Right ventricle myocardium superior (tissue), 1 donor: ENCODE data around the gene ARMH4. TPM values are rescaled to one million over a fixed set of nuclear protein-coding genes. Genes with fewer than 3 reads are reported as not detected.
A peak's percentile ranks its signal among the peaks of the same experiment; 100 is the strongest.

Source experiments
- ATAC-seq: fragments of 200-7000 bp; cut with Tn5 transposase; one replicate; pipeline ENCODE4 v1.9.1; 2020; ENCODE audit warnings: mild to moderate bottlenecking; ENCODE audit not compliant: poor library complexity
- DNase-seq: peaks from one replicate; pipeline ENCODE4 v3.0.0-alpha.2; 2020
- intact Hi-C: fragments of 100-400 bp; cut with DNase I; formaldehyde crosslinking; loops from one replicate; pipeline ENCODE4 v1.11.2; 2022
- total RNA-seq: library from RNA; stranded (reverse); fragmentation: NEBNext Ultra II Directional; extraction: Animal tissue kit (Norgen Biotek cat#: 25700); gene quantifications from one replicate; pipeline ENCODE4 v1.2.1, GENCODE V29; 2021
- donor health status: DM: no; HTN: yes; CAD: no; lungs with severe emphysema.

The ARMH4 gene
- total RNA-seq, 1 donor from 2014 or later = 6.2 TPM

DNA sequence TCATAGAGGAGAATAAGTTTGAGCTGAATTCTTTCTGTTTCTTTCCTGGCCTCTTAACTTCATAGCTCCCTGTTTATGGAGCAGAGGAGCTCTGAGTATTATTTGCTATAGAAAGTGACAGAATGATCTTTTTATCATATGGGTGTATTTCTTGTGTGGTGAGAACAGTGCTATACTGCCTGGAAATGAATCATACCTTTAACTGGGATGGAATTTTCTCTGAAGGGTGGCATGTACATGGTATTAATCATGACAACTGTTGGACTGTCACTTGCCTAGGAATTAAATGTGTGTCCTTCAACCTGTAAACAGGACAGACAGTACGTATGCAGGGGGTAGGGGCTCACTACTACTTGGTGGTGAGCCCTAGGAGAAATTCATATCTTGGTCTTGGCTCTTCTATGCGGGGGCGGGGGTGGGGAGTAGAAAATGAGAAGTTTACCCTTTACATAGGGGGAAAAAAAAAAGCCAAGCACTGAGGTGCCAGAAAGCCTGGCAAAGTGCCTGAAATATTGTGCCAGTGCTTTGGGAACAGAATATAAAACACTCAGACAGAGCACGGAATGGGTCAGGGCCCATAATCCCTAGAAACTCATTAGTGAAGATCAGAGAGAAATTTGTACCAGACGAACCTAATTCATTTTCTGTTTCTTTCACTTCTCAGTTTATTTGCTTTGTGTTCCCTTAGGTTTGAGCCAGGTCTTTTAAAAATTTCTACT is 33.8 kb downstream of the ARMH4 start:
- DNase-seq (no peak), ATAC-seq (no peak)
- intact Hi-C loops = no loop called here

DNA sequence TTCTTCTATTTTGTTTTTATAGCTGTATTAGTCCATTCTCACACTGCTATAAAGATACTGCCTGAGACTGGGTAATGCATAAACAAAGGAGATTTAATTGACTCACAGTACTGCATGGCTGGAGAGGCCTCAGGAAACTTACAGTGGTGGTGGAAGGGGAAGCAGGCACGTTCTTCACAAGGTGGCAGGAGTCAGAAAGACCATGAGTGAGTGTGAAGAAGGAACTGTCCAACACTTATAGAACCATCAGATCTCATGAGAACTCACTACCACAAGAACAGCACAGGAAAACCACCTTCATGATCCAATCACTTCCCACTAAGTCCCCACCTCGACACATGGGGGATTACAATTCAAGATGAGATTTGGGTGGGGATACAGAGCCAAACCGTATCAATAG is 42.3 kb downstream of the ARMH4 start:
- intact Hi-C loops = loop anchor here (2.0 kb wide), 1 partner anchor 57 kb away; no protein-coding TSS in a partner anchor
- ATAC-seq = no peak
- no peak for DNase-seq

DNA sequence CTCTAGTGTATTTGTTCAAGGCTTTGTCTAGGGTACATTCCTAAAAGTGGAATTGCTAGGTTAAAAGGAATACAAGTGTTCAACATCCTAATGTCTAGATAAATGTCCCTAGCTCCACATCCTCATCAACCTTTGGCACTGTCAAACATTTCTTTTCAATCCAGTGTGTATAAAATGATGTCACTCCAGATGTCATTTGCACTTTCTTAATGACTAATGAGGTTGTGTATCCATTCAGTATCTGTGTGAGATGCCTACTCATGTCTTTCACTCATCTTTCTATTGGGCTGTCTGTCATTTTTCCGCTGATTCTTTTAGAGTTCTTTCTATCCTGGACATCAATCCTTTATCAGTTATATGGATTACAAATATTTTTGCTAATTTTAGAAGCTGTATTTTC is 43.3 kb downstream of the ARMH4 start:
- intact Hi-C loops = loop anchor here (2.0 kb wide), 1 partner anchor 58 kb away; no protein-coding TSS in a partner anchor
- DNase-seq (no peak), ATAC-seq (no peak)

DNA sequence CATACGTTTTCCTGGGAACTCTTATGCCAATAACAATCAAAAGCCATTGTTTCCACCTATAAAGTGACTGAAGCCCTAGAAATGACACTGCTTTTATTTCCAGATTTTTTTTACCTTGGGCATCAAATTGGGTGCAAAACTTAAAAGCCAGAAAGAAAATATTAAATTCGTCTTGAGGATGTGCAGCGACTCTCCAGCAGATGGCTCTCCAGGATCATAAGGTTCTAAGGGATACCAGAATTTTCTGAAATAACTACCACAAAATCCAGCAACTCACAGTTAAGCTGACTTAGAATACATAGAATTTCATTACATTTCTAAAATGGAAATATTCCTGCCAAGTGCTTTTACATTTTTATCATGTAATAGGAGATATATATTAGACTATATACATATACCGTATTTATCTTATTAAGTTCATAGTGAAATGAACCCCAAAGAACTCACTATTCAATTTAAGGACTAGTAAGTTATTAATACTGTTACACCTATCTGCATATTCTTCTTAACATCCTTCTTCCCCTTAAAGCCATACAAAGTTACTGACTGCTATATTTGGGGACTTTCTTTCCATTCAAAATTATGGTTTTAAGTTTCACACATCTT is 44.0 kb downstream of the ARMH4 start:
- intact Hi-C loops = loop anchor here (2.0 kb wide), 1 partner anchor 59 kb away; no protein-coding TSS in a partner anchor
- DNase-seq = no peak
- ATAC-seq = peak; percentile 67

DNA sequence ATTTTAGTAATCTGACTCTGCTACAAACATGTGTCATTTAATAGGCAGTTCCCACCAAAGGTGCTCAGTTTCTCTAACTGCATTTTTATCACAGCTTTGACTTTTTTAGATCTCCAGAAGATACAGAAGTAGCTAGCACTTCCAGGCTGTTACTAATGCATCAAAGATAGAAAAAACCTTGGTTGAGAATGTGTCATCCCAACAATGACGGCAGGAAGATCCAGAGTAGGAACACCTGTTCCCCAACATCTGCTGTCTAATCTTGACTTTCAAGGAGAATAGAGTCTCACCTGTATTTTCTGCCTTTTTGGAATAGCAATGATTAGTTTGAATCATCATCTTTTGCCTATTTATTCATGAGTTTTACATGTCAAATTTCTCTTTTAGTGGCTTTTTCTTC is 45.0 kb downstream of the ARMH4 start:
- intact Hi-C loops = no loop called here
- ATAC-seq (no peak), DNase-seq (no peak)

DNA sequence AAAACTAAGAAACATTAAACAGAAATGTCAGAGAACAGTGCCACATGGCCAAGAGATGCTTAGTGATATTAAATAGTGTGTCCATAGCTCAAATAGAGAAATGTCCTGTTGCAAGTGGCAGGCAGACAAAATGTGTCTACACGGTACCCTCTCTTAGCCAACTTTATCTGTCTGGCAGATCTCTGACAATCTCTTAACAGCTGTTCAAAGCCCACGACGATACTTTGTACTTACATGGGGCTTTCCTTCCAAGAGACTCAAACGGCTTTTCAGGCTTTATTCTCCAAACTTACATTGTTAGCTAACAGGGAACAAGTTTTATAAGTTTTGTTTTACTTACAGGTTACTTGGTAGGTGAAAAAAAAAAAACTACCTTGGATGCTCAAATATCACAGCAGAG is 45.6 kb downstream of the ARMH4 start:
- intact Hi-C loops = no loop called here
- no peak for ATAC-seq
- no peak for DNase-seq

DNA sequence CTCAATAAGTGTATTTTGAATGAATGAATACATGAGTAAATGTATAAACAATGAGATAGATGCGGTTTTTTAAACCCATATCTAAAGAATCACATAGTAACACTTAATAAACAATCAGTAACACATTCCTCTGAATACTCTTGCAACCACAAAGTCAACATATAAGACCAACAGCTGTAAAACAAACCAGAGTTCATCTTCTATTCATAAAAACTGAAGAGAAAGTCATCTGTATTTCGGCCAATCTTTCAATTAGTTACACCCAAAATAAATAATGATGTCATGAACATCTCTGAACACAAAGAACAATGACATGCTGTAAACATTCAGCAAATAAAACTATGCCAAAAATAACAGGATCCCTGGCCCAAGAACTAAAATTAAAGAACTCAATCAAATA is 47.2 kb downstream of the ARMH4 start:
- DNase-seq (no peak), ATAC-seq (peak; percentile 12)
- intact Hi-C loops = no loop called here

DNA sequence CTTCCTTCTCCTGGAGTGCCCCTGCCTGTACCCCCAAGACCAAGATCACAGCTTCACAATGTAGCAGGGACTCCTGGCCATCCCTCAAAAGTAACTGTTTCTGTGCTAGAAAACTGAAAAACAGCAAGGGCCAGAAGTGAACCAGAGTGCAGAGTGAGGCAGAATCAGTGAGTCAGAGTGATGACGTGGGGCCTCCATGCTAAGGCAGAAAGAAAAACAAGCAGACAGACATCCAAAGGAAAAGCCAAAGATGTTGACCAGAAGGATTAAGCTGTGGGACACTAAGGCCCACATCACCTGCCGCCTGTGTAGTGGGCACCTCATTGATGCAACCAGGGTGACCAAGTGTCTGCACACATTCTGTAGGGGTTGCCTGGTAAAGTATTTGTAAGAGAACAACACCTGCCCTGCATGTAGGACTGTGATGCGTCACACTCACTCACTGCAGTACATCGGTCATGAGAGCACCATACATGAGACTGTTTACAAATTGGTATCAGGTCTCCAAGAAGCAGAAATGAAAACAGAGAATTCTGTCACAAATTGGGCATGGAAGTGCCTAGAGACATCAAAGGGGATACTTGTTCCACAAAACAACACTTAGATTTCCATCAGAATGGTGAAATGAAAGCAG is 51.2 kb downstream of the ARMH4 start:
- DNase-seq (no peak), ATAC-seq (no peak)
- intact Hi-C loops = no loop called here

DNA sequence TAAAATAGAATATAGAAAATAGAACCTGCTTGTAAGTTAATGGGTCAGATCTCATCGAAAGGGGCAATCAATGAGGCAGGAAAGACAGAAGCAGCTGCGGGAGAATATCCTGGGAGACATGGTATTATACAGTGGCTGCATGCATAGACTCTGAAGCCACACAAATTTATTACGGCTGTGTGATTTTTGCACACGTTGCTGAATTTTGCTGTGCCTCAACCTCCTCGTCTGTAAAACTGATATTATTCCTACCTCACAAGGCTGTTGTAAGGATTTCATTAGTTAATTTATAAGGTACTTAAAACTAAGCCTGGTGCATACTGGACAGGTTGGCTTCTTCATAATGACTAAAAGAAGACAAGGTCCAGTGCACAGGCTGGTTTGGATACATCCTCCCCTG is 52.3 kb downstream of the ARMH4 start:
- DNase-seq (no peak), ATAC-seq (no peak)
- intact Hi-C loops = no loop called here

DNA sequence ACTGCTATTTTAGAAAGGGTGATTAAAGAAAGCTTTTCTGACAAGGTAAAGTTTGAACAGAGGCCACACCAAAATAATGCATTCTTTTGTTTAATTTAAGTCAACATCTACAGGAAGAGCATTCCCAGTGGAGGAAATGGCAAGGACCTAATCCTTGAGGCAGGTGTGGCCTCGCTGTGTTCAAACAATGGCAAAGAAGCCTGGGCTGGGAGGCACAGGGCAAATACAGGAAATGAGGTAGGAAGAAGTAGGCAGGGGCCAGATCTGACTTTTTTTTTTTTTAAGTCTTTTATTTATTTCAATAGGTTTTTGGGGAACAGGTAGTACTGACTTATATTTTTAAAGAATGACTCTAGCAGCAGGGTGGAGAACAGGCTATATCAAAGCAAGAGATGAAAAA is 53.5 kb downstream of the ARMH4 start:
- ATAC-seq (peak; percentile 41), DNase-seq (no peak)
- intact Hi-C loops = no loop called here

DNA sequence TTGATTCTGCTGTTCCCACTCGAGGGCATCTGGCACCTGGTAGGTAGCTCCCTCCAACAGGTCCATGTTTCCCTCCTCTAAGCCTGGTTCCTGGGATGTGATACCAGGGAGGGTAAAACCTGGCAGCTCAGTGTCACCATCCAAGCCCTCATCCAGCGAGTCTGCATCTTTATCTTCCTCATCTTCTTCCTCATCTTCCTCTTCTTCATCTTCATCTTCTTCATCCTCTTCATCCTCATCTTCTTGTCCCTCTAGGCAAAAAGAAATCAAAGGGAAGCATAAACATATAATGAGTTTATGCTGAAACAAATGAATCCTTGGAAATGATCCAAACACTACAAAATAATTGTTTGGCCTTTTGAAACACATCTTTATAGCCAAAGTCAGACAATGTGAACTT is 55.3 kb downstream of the ARMH4 start:
- ATAC-seq = no peak
- no peak for DNase-seq
- intact Hi-C loops = no loop called here

DNA sequence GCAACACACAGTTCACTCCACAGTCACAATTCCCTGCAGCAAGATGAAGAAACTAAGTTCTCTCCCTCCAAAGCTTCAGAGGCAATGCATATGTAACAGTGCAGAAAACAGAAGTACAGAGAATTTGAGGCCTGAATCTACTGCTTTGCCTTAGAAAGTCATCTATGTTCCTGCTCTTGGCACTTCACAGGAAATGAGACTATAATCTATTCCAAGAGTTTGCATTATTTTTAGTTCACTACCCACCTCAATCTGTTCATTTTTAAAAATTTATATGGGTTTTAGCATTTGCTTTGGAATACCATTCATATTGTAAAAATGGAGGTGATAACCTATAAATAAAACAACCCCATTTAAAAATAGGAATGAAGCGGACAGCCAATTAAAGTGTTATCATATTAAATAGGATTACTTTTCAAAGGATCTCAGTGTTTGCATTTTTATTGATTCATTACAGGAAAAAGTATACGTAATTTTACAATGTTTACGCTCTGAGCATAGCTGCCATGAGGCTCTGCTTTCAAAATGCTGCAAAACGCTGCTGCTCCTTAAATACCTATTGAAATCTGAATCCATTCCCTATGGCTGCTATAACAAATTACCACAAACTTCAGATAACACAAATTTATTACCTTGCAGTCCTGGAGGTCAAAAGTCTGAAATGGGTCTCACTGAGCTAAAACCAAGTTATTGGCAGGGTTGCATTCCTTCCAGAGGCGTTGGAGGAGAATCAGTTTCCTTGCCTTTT is 60.0 kb downstream of the ARMH4 start:
- intact Hi-C loops = no loop called here
- no peak for ATAC-seq
- no peak for DNase-seq

DNA sequence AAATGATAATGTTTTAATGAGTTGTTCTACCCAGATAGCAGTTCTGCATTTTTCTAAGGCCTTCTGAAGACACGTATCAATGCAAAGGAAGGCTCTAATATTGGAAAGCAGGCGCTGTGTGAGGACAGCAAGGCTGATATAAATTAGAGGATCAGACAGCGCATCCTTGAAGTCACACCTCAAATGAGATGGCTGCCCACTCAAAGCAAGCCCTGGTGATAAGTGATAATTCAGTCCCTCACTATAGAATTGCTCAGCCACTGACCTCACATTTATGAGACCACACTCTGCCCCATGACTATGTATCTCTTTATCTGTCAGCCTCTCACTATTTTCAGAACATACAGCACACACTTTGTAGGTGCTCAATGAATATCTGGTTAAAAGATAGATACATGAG is 62.4 kb downstream of the ARMH4 start:
- intact Hi-C loops = no loop called here
- ATAC-seq (no peak), DNase-seq (no peak)

DNA sequence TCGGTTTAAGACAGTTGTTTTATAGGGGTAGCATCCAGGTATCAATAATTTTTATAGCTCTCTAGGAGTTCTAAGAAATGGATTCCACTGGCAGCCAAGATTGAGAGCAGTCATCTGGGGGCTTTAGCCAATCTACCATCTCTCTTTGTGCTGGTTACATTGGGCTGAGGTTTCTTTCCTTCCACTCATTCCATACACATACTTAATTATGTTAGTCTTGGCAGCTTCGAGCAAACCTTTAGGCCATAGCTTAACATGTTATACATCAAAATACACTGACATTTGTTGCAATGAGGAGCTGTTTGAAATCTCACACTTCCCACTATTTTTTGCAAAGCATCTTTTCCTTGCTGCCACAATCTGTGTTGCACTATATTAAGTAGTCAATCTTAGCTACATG is 63.1 kb downstream of the ARMH4 start:
- intact Hi-C loops = no loop called here
- DNase-seq = no peak
- ATAC-seq = no peak

DNA sequence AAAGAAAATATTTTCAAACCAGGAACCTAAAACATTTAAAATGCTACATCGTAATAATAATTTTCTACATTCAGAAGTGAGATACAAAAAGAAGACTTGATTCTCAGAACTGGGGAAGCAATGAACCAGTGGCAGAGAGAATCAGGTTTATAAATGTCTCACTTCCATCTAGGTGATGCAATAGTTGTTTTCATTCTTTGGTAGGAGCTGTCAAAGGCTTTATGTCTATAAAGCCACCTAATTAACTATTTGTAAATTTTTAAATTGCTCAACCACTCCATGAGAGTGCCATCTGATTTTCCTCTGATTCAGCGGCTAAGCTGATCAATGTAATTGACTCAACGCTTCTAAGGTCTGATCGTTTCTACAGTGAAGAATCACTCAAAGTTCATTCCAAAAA is 66.1 kb downstream of the ARMH4 start:
- no peak for ATAC-seq

DNA sequence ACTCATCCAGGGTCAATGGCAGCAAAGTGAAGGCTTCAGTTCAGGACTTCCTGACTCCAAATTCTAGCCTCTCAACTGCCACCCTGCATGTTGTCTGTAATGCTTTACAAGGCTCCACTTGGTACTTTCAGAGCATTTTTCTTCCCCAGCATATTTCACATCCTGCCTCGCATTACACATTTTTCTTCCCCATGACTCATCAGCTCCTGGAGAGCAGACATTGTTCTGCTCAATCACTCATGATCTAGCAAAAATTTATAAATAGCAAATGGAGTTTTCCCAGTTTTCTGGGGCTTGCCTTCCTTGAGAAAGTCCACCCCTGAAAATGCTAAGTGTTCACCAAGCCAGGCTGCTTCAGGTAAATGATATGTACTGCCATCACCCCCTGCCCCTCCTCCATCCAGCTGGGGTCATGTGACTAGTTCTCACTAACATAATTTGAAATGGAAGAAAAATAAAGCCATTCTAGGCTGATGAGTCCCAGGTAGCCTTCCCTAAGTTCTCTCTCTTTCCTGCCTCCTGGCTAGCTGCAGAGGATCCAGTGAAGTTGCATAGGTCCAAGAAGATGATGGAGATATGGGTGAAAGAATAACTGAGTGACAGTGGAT is 69.4 kb downstream of the ARMH4 start:
- ATAC-seq = no peak
- intact Hi-C loops = no loop called here

More for the DNA sequence above, 66.1 kb downstream of the ARMH4 start:
- DNase-seq = no peak
- intact Hi-C loops = no loop called here

DNA sequence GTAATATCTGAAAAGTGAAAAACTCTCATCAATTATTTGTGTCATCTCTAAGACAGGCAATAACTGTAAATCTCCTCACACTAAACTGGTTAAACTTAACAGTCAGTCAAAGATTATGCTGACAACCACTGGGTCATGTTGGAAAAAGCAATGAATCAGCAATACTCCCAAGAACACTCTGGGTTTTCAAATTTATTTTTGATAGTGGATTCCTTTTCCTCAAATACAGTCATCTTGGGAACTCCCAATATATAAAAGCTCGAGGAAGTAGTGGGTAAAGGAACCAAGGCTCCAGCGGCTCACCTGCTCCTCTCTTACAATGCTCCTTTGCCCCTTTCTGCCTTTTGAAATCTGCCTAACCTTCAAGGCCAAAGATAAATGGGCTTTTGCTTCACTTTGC is 70.0 kb downstream of the ARMH4 start:
- ATAC-seq (no peak), DNase-seq (no peak)
- intact Hi-C loops = no loop called here

More for the DNA sequence above, 69.4 kb downstream of the ARMH4 start:
- no peak for DNase-seq

DNA sequence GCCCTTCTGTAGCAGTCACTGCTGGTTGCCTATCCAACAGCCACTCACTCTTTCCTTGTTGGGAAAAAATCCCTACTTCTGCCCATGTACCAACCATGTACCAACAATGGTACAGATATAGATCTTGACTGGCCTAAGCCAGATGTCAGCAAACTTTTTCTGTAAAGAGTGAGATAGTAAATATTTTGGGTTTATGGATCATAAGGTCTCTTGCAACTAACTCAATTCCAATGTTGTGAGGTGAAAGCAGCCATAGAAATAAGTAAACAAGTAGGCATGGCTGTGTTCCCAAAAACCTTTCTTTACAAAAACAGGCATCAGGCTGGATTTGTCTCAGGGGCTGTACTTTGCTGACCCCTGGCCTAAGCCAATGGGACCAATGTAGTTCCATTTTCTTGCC is 73.5 kb downstream of the ARMH4 start:
- intact Hi-C loops = no loop called here
- ATAC-seq = no peak
- no peak for DNase-seq

DNA sequence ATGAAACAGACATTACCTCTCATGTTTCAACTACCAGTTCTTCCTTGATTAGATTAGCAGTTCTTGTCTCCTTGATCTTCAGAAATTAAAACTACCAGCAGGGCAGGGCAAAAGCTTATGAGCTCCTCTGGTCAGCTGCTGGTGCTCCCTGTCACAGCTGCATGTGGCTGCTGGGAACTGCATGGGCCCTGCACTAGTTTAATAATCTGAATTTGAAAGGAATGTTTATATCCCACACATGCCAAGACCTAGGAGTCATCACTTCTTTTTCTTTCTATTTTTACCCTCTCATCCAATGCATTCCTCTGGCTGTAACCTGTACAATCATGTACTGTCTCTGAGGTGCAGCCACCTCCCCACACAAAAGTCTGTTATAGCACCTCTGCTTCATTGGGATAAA is 73.9 kb downstream of the ARMH4 start:
- intact Hi-C loops = no loop called here
- no peak for ATAC-seq
- DNase-seq = no peak
